Measurements from ENCODE around the gene SCAMP1. TPM values are rescaled to one million over a fixed set of nuclear protein-coding genes. Genes with fewer than 3 reads are reported as not detected.

Gene SCAMP1
- total RNA-seq, 1 experiment from 2014 or later: 28.7 TPM

- Histone ChIP-seq H3K4me1 (ENCODE audit: insufficient read depth, low read length, poor library complexity, severe bottlenecking) (no peaks in the 10 kb centered on the region), H3K36me3 (ENCODE audit: insufficient read depth, low read length, poor library complexity, severe bottlenecking) (no peaks in the 10 kb centered on the region), H3K27me3 (replicated peaks; ENCODE audit: insufficient read depth, low read depth, low read length, poor library complexity) (no peaks in the 10 kb centered on the region), H3K9me3 (ENCODE audit: low read depth, low read length, poor library complexity, severe bottlenecking) (no peaks in the 10 kb centered on the region), H3K4me3 (ENCODE audit: low read depth, low read length, poor library complexity, severe bottlenecking) (no peak overlapping the region), H3K27ac (ENCODE audit: low read depth, low read length, poor library complexity, severe bottlenecking) (no peak overlapping the region)
- DNase-seq (ENCODE audit: low spot score): no peak
- POLR2A ChIA-PET (ENCODE audit: low non-redundant PET): no interaction called here
- CTCF ChIA-PET: no interaction called here
- TF ChIP-seq EZH2 (IDR thresholded peaks at IDR 0.05; ENCODE audit: borderline replicate concordance, low read depth, low read length, poor library complexity, severe bottlenecking): no peak
- TF ChIP-seq CTCF (conservative IDR thresholded peaks at IDR 0.05; ENCODE audit: low read depth, low read length): no peak
- no TSS peak for BruUV-seq (replicated peaks)
- intact Hi-C loops (cut with micrococcal nuclease; ENCODE audit: unreplicated experiment): no loop called here
These were observed 130.5 kb downstream of the SCAMP1 start for GRCh38 chr5:78490709-78491485.

GRCh38 chr5:78492224-78492623, 131.8 kb downstream of the SCAMP1 start:
- Histone ChIP-seq H3K27me3 (replicated peaks; ENCODE audit: insufficient read depth, low read depth, low read length, poor library complexity) (no peaks in the 10 kb centered on the region), H3K4me1 (ENCODE audit: insufficient read depth, low read length, poor library complexity, severe bottlenecking) (no peaks in the 10 kb centered on the region), H3K9me3 (ENCODE audit: low read depth, low read length, poor library complexity, severe bottlenecking) (no peaks in the 10 kb centered on the region), H3K27ac (ENCODE audit: low read depth, low read length, poor library complexity, severe bottlenecking) (no peak overlapping the region), H3K4me3 (ENCODE audit: low read depth, low read length, poor library complexity, severe bottlenecking) (no peak overlapping the region), H3K36me3 (ENCODE audit: insufficient read depth, low read length, poor library complexity, severe bottlenecking) (no peaks in the 10 kb centered on the region)
- ChIA-PET POLR2A (ENCODE audit: low non-redundant PET) (no interaction called here), CTCF (no interaction called here)
- DNase-seq (ENCODE audit: low spot score): no peak
- intact Hi-C loops (cut with micrococcal nuclease; ENCODE audit: unreplicated experiment): no loop called here
- no TSS peak for BruUV-seq (replicated peaks)
- TF ChIP-seq EZH2 (IDR thresholded peaks at IDR 0.05; ENCODE audit: borderline replicate concordance, low read depth, low read length, poor library complexity, severe bottlenecking): no peak
- TF ChIP-seq CTCF (conservative IDR thresholded peaks at IDR 0.05; ENCODE audit: low read depth, low read length): no peak

GRCh38 chr5:78492650-78493049, 132.2 kb downstream of the SCAMP1 start:
- ChIA-PET CTCF (no interaction called here), POLR2A (ENCODE audit: low non-redundant PET) (no interaction called here)
- Histone ChIP-seq H3K4me3 (ENCODE audit: low read depth, low read length, poor library complexity, severe bottlenecking) (no peak overlapping the region), H3K27ac (ENCODE audit: low read depth, low read length, poor library complexity, severe bottlenecking) (no peak overlapping the region), H3K27me3 (replicated peaks; ENCODE audit: insufficient read depth, low read depth, low read length, poor library complexity) (no peaks in the 10 kb centered on the region), H3K4me1 (ENCODE audit: insufficient read depth, low read length, poor library complexity, severe bottlenecking) (no peaks in the 10 kb centered on the region), H3K9me3 (ENCODE audit: low read depth, low read length, poor library complexity, severe bottlenecking) (no peaks in the 10 kb centered on the region), H3K36me3 (ENCODE audit: insufficient read depth, low read length, poor library complexity, severe bottlenecking) (no peaks in the 10 kb centered on the region)
- DNase-seq (ENCODE audit: low spot score): no peak
- no peak for TF ChIP-seq EZH2 (IDR thresholded peaks at IDR 0.05; ENCODE audit: borderline replicate concordance, low read depth, low read length, poor library complexity, severe bottlenecking)
- no peak for TF ChIP-seq CTCF (conservative IDR thresholded peaks at IDR 0.05; ENCODE audit: low read depth, low read length)
- intact Hi-C loops (cut with micrococcal nuclease; ENCODE audit: unreplicated experiment): loop anchor here (1.0 kb wide), 1 partner anchor 54 kb away; no protein-coding TSS in a partner anchor
- no TSS peak for BruUV-seq (replicated peaks)

Data from A673 (cell line).